SK-N-MC (cell line): ENCODE results near the gene SCAPER.

Experiments used
- DNase-seq: peaks from one replicate; pipeline ENCODE4 v3.0.0-alpha.2; 2011; ENCODE audit warnings: low read depth, low spot score
- H3K27ac ChIP-seq: fragments of 200-600 bp; sonication (generic); 2 replicates; pipeline ENCODE4 v1.5.1; 2016; ENCODE audit warnings: mixed run types
- H3K36me3 ChIP-seq: fragments of 200-600 bp; sonication (generic); 2 replicates; pipeline ENCODE4 v1.6.1; 2017; ENCODE audit warnings: antibody characterized with exemption, low read length, mixed read lengths; ENCODE audit not compliant: insufficient read depth
- H3K4me3 ChIP-seq: fragments of 200-600 bp; sonication (generic); 2 replicates; pipeline ENCODE4 v1.5.1; 2016
- H3K9ac ChIP-seq: fragments of 200-600 bp; sonication (generic); 2 replicates; pipeline ENCODE4 v1.8.0; 2017; ENCODE audit warnings: mixed run types, mixed read lengths; ENCODE audit not compliant: insufficient read length
- H3K9me3 ChIP-seq: fragments of 200-600 bp; sonication (generic); 2 replicates; pipeline ENCODE4 v1.6.1; 2017; ENCODE audit warnings: low read depth, mild to moderate bottlenecking, antibody characterized with exemption, low read length, moderate library complexity, mixed read lengths
- EZH2 ChIP-seq: fragments of 200-600 bp; sonication (generic); IDR thresholded peaks from one replicate; pipeline ENCODE4 v1.6.1; 2017; ENCODE audit warnings: antibody characterized with exemption
- FOXP2 ChIP-seq: optimal IDR thresholded peaks from 2 replicates; pipeline ENCODE3; 2011; ENCODE audit warnings: mild to moderate bottlenecking, moderate library complexity; ENCODE audit not compliant: insufficient read depth; ENCODE audit errors: extremely low read length, control extremely low read depth
- POLR2AphosphoS5 ChIP-seq: IDR thresholded peaks from 2 replicates; pipeline ENCODE4 v1.6.1; 2012; ENCODE audit warnings: mild to moderate bottlenecking, low read depth, low read length, borderline replicate concordance

The SCAPER gene

DNA sequence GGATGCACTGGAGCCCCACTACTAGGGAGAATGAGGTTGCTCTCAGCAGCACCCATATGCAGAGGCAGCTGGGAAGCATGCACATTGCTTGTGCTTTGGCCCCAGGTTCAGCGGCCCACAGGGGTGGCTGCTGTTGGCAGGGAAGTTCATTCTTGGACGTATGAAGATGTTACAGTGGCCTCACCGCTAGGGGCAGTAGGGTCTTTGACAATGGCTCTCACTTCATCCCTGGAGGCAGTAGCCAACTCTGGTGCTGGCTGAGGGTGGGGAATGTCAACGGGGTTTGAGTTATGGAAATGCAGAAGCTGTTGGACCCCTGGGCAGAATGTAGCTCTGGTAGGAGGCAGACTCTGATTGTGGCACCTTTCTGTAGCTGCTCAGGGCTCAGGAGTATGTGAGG lies 279.9 kb downstream of the SCAPER start:
- Histone ChIP-seq H3K9ac (no peak overlapping the region), H3K27ac (no peak overlapping the region), H3K4me3 (no peak overlapping the region), H3K9me3 (no peaks in the 10 kb centered on the region), H3K36me3 (no peaks in the 10 kb centered on the region)
- TF ChIP-seq FOXP2 = no peak
- DNase-seq = no peak

DNA sequence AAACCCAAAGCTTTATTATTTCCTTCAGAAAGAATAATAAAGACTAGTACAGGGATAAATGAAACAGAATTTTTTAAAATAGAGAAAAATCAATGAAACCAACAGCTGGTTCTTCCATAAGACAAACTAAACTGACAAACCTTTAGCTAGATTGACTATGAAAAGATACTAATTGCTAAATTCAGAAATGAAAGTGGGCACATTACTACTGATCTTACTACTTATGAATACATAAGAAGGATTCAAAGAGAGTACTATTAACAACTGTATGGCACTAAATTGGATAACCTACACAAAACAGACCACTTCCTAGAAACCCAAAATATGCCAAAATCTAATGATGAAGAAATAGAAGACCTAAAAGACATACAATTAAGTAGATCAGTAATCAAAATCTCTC lies 290.4 kb downstream of the SCAPER start:
- DNase-seq = no peak

DNA sequence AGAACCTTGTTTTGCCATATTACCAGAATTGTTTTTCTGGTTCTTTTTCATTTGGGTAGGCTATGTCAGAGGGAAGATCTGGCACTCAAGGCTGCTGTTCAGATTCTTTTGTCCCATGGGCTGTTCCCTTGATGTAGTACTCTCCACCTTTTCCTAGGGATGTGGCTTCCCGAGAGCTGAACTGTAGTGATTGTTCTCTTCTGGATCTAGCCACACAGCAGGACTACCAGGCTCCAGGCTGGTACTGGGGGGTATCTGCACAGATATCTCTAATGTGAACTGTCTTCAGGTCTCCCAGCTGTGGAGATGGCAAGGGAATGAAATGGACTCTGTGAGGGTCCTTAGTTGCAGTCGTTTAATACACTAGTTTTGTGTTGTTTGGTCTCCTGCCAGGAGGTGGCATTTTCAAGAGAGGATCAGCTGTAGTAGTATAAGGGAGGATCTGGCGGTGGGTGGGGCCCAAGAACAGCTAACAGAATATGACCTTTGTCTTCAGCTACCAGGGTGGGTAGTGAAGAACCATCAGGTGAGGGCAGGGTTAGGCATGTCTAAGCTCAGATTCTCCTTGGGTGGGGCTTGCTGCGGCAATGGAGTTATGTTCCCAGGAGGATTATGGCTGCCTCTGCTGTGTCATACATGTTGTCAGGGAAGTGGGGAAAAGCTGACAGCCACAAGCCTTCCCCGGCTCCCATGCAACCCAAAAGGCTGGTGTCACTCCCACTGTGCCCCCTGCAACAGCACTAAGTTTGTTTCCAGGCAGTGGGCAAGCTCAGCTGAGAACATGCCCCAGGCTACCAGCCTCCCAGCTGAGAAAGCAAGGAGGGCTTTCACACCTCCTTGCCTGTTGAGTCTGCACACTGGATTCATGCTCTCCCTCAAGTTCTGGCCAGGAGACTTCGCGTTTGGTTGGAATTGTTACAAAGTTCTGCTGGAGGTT lies 316.1 kb downstream of the SCAPER start:
- Histone ChIP-seq H3K9me3 (no peaks in the 10 kb centered on the region), H3K36me3 (no peaks in the 10 kb centered on the region), H3K9ac (no peak overlapping the region), H3K4me3 (no peak overlapping the region), H3K27ac (no peak overlapping the region)
- no peak for DNase-seq
- TF ChIP-seq FOXP2 (no peak), POLR2AphosphoS5 (no peak), EZH2 (no peak)

More for the DNA sequence above, 290.4 kb downstream of the SCAPER start:
- no peaks in the 10 kb centered on the region for H3K9me3 ChIP-seq
- no peak overlapping the region for H3K27ac ChIP-seq
- no peak overlapping the region for H3K9ac ChIP-seq
- TF ChIP-seq POLR2AphosphoS5 (no peak), EZH2 (no peak)
- H3K36me3 ChIP-seq = no peaks in the 10 kb centered on the region; the same call in 1 of the 2 replicates
- no peak overlapping the region for H3K4me3 ChIP-seq

DNA sequence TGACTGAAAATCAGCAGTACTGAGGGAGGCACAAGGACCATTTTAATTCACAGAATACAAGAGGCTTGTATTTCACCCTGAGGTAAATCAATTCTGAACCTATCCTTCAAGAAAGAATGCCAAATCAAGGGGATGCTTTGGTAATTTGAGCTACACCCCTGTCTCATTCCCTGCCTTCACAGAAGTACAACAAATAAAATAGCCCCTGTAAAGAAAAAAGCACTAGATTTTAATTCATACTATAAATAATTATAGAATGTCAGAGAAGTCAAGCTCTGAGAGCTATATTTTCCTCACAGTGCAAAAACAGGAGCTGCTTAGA lies 319.6 kb downstream of the SCAPER start:
- Histone ChIP-seq H3K27ac (no peak overlapping the region), H3K9me3 (no peaks in the 10 kb centered on the region), H3K36me3 (no peaks in the 10 kb centered on the region), H3K9ac (no peak overlapping the region), H3K4me3 (no peak overlapping the region)
- DNase-seq = no peak
- TF ChIP-seq EZH2 (no peak), FOXP2 (no peak)

DNA sequence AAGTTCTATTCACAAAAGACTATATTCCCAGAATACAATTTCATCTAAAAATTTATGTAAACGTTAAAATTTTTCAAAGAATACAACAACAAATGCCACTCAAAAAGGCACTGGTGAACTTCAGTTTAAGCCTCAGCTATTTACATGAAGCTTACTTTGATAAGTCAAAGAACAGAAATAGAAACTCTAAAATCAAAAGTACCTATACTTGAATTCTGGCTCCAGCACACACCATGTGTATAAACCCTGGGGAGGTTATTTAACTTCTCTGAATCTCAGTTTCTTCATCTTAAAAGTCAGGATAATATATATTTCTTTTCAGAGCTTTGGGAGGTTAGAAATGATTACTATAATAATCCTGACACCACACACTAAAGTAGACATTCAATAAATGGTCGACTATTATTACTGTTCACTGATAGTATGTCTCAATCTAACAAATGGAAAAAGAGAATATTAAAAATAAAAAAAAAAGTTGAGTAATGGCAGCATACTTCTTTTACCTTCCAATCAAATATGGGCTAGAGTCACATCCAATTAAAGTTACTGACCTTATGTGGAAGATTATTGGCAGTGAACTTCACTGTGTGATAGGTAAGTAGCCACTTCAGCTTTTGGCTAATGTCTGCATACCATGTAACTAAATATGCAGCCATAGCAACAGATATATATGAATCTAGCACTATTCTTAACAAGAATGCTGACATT lies 320.1 kb downstream of the SCAPER start:
- no peak for DNase-seq
- TF ChIP-seq FOXP2 (no peak), POLR2AphosphoS5 (no peak), EZH2 (no peak)
- no peak overlapping the region for H3K9ac ChIP-seq
- no peak overlapping the region for H3K27ac ChIP-seq
- H3K4me3 ChIP-seq = no peak overlapping the region
- no peaks in the 10 kb centered on the region for H3K36me3 ChIP-seq
- no peaks in the 10 kb centered on the region for H3K9me3 ChIP-seq

DNA sequence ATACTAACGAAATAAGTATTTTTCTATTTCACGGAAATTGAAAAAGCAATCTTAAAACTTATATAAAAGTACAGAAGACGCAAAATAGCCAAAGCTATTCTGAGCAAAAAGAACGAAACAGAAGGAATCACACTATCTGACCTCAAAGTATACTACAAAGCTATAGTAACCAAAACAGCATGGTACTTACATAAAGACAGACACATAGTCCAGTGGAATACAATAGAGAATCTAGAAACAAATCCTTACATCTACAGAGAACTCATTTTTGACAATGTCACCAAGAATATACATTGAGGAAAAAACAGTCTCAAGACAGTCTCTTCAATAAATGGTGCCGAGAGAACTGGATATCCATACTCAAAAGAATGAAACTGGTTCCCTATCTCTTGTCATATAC lies 322.6 kb downstream of the SCAPER start:
- no peak for DNase-seq
- no peaks in the 10 kb centered on the region for H3K9me3 ChIP-seq
- H3K27ac ChIP-seq = no peak overlapping the region
- no peak overlapping the region for H3K4me3 ChIP-seq
- H3K36me3 ChIP-seq = no peaks in the 10 kb centered on the region
- no peak for TF ChIP-seq POLR2AphosphoS5
- TF ChIP-seq EZH2 = no peak
- TF ChIP-seq FOXP2 = no peak
- no peak overlapping the region for H3K9ac ChIP-seq

DNA sequence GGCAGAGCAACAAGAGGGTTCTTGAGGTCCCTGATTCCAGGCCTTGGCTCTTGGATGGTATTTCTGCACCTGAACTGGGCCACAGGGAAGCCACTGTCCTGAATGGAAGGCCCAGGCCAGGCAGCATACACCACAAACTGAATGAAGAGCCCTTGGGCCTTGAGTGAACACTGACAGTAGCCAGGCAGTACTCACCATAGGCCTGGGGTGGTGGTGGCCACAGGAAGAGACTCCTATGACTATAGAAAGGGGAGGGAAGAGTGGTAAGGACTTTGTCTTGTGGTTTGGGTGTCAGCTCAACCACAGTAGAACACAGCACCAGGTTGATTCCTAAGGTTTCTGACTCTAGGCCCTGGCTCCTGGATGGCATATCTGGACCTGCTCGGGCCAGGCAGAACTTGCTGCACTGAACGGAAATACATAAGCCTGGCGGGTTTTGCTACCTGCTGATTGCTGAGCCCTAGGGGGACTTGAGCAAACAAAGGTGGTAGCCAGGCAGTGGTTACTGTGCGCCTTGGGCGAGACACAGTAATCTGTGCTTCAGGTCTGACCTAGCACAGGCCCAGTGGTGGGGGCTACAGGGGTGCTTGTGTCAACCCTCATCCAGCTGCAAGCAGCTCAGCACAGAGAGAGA lies 327.1 kb downstream of the SCAPER start:
- no peaks in the 10 kb centered on the region for H3K36me3 ChIP-seq
- no peak overlapping the region for H3K27ac ChIP-seq
- no peaks in the 10 kb centered on the region for H3K9me3 ChIP-seq
- no peak for TF ChIP-seq POLR2AphosphoS5
- TF ChIP-seq FOXP2 = no peak
- no peak for TF ChIP-seq EZH2
- DNase-seq = no peak
- no peak overlapping the region for H3K4me3 ChIP-seq
- no peak overlapping the region for H3K9ac ChIP-seq

DNA sequence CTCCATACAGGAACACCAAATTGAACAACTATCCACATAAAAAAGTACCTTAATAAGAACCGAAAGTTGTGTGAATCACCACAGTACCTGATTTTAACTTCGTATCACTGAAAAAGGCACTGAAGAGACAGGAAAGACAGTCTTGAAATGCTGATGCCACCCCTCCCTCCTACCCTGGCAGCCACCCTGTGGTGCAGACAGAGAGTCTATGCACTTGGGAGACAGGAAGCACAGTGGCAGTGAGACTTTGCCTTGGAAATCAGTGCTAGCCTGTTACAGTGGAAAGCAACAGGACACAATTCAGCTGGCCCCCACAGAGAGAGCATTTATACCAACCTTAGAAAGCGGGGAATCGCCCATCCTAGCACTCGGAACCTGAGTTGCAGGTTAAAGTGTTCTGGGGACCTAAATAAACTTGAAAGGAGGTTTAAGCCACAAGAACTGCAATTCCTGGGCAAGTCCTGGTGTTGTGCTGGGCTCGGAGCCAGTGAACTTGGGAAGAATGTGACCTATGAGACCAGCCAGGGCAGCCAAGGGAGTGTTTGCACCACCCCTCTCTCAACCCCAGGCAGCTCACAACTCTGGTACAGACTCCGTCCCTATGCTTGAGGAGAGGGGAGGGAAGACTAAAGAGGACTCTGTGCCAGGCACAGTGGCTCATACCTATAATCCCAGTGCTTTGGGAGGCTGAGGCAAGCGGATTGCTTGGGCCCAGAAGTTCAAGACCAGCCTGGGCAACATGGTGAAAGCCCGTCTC lies 328.4 kb downstream of the SCAPER start:
- no peak for DNase-seq
- no peaks in the 10 kb centered on the region for H3K36me3 ChIP-seq
- H3K27ac ChIP-seq = no peak overlapping the region
- no peaks in the 10 kb centered on the region for H3K9me3 ChIP-seq
- no peak overlapping the region for H3K4me3 ChIP-seq
- no peak overlapping the region for H3K9ac ChIP-seq
- TF ChIP-seq POLR2AphosphoS5 (no peak), EZH2 (no peak), FOXP2 (no peak)
